Ovary (tissue), 3 donors: ENCODE measurements around the gene ZC3H7A.

Source experiments
- CTCF ChIP-seq, 3 donors: fragments of 450-650 bp in 2 of 3; fragments of 200-600 bp in 1 of 3; IDR thresholded peaks; one replicate each; pipeline versions ENCODE4 v1.5.1 to v1.8.0; 2016 to 2022; ENCODE audit warnings: antibody characterized with exemption in 3 of 3, mild to moderate bottlenecking in 1 of 3
- EP300 ChIP-seq: sonication (generic); formaldehyde crosslinking; IDR thresholded peaks from one replicate; pipeline ENCODE4 v1.6.1; 2017; ENCODE audit warnings: antibody characterized with exemption
- POLR2A ChIP-seq: fragments of 450-650 bp; IDR thresholded peaks from one replicate; pipeline ENCODE4 v1.6.1; 2017; ENCODE audit warnings: antibody characterized with exemption, mild to moderate bottlenecking, moderate library complexity
- donor health status: DM: no; HTN: no; CAD: no.

GRCh38 chr16:11719762-11720161, 77.3 kb downstream of the ZC3H7A start:
- TF ChIP-seq POLR2A: no peak
- TF ChIP-seq EP300: no peak
- no peak for TF ChIP-seq CTCF (IDR thresholded peaks at IDR 0.05)
